HL-60 (cell line): ENCODE measurements around the gene COX17.

Source experiments
- DNase-seq, 2 experiments: peaks; one replicate each; pipeline ENCODE4 v3.0.0-alpha.2; 2010 to 2020; ENCODE audit warnings: low read depth in 1 of 2, low spot score in 1 of 2
- H3K27ac ChIP-seq: fragments of 250-450 bp; sonication (Bioruptor Pico); replicated peaks from 2 replicates; pipeline ENCODE4 v1.5.1; 2020; ENCODE audit warnings: mild to moderate bottlenecking, moderate library complexity
- H3K27me3 ChIP-seq: fragments of 250-450 bp; sonication (Bioruptor Pico); 2 replicates; pipeline ENCODE4 v1.5.1; 2021; ENCODE audit warnings: mild to moderate bottlenecking, moderate library complexity; ENCODE audit not compliant: insufficient read depth, poor library complexity, severe bottlenecking
- H3K4me3 ChIP-seq: replicated peaks from 2 replicates; pipeline ENCODE4 v1.5.1; 2011; ENCODE audit warnings: mild to moderate bottlenecking, control low read depth, low read length; ENCODE audit not compliant: insufficient read depth
- CTCF ChIP-seq: IDR thresholded peaks from one replicate; pipeline ENCODE4 v1.5.1; 2011; ENCODE audit warnings: low read length, control low read depth, inconsistent platforms; ENCODE audit not compliant: insufficient read depth
- GABPA ChIP-seq: IDR thresholded peaks from 2 replicates; pipeline ENCODE4 v1.6.1; 2012; ENCODE audit warnings: low read depth
- POLR2AphosphoS5 ChIP-seq: IDR thresholded peaks from 2 replicates; pipeline ENCODE4 v1.6.1; 2012; ENCODE audit warnings: low read depth
- REST ChIP-seq: IDR thresholded peaks from 2 replicates; pipeline ENCODE4 v1.6.1; 2012; ENCODE audit warnings: low read depth; ENCODE audit not compliant: insufficient replicate concordance
- SPI1 ChIP-seq: IDR thresholded peaks from 2 replicates; pipeline ENCODE4 v1.6.1; 2012; ENCODE audit warnings: low read depth, mild to moderate bottlenecking, borderline replicate concordance

COX17 gene

GRCh38 chr3:119632216-119632615 lies 45.0 kb downstream of the COX17 start:
- no peak overlapping the region for H3K4me3 ChIP-seq
- H3K27me3 ChIP-seq: no peaks in the 10 kb centered on the region
- no peak overlapping the region for H3K27ac ChIP-seq
- no peak for DNase-seq
- TF ChIP-seq CTCF (no peak), SPI1 (no peak), REST (no peak), GABPA (no peak), POLR2AphosphoS5 (no peak)

GRCh38 chr3:119631516-119631915 lies 45.7 kb downstream of the COX17 start:
- no peak for DNase-seq
- Histone ChIP-seq H3K27me3 (no peaks in the 10 kb centered on the region), H3K4me3 (no peak overlapping the region), H3K27ac (no peak overlapping the region)
- TF ChIP-seq REST (no peak), SPI1 (no peak), CTCF (no peak), GABPA (no peak), POLR2AphosphoS5 (no peak)

GRCh38 chr3:119630880-119631329 lies 46.3 kb downstream of the COX17 start:
- DNase-seq: peak in 1 of 2 experiments; percentile 18
- H3K4me3 ChIP-seq: no peak overlapping the region
- TF ChIP-seq POLR2AphosphoS5 (no peak), CTCF (no peak), REST (no peak), SPI1 (no peak), GABPA (no peak)
- peak overlapping the region; percentile 49 for H3K27ac ChIP-seq
- no peaks in the 10 kb centered on the region for H3K27me3 ChIP-seq
